LHCN-M2 (cell line): ENCODE data around the gene SOX5. TPM values are rescaled to one million over a fixed set of nuclear protein-coding genes. Genes with fewer than 3 reads are reported as not detected.

Source experiments
- DNase-seq: peaks from one replicate; pipeline ENCODE4 v3.0.0-alpha.2; 2012; ENCODE audit warnings: low read depth
- total RNA-seq: library from RNA; depleted of rRNA; stranded (reverse); fragments of >200 nt; gene quantifications from 2 replicates; pipeline ENCODE4 v1.2.3, GENCODE V29; 2014

SOX5 gene
- total RNA-seq, 1 experiment from 2014 or later: 2.4 TPM

DNA sequence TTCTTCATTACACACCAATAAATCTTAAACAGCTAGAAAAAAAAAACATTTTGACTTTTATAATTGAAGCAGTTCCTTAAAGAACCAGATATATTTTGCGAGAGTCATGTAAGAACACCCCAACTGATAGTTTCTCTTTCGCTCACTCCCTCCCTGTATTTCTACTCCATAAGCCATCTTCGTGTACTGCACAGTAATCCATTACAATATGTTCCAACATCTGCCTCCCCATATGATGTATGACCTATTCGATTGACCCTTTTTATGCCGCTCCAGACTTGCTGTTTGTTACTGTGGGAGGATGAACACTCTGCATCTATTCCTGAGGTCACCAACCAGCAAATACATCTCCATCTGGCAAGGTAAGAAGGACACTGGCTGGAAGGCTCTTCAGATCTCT is 331.7 kb downstream of the SOX5 start:
- no peak for DNase-seq

GRCh38 chr12:23614280-23614679 is 335.2 kb downstream of the SOX5 start:
- DNase-seq: no peak

- no peak for DNase-seq
Measured at GRCh38 chr12:23611320-23611719, 338.1 kb downstream of the SOX5 start.

GRCh38 chr12:23600919-23601318 is 348.6 kb downstream of the SOX5 start:
- no peak for DNase-seq

- DNase-seq: no peak
Measured at GRCh38 chr12:23596568-23596967, 352.9 kb downstream of the SOX5 start.

DNA sequence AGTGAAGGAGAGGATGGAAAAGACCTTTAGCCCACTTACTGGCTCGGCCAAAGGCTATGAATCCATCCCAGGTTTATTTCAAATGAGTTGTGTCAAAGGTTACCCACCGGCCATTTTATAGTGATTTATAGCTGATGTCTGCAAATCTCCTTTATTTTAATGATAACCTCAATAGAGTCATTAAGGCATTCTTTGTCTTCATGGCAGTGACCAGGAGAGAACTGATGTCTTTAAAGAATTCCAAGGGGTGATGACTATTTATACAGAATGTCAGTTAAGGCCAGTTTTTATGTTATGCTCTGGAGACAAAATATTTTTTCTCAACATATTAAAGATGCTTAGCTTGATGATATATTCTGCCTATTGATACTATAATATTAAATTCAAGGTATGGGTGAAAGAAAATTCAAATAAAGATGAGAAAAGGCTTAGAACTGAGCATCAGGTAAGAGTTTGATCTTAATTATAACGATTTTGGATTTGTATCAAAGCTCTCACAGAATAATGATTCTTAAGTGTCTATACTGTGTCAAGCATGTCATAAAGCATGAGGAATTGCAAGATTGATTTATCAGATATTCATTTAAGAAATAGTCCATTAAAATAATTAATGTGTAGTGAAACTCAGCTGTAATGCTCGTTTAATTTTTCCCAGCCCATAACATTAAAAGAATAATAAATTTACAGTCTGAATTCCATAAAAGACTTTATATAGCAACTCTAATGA is 361.5 kb downstream of the SOX5 start:
- no peak for DNase-seq

- no peak for DNase-seq
Measured at GRCh38 chr12:23585782-23586163, 363.7 kb downstream of the SOX5 start.

- DNase-seq: no peak
Measured at GRCh38 chr12:23585156-23585781, 364.2 kb downstream of the SOX5 start.

DNA sequence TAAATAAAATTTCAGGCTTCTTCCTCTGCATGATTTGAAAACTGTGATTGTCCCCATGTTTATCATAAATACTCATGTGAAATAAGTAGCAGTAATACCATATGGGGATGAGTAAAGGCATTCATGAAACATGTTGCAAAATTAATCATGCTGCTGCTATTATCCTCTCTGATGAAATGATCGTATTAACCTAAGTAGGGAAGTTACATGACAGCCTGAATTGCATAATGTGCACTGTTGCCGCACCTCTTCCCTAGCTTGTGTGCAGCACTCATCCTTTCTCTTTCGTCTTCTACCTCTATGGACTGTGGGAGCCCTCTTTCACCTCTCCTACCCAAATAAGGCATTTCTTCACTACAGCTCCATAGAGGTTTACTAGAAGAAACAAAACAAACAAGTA is 367.6 kb downstream of the SOX5 start:
- no peak for DNase-seq

DNA sequence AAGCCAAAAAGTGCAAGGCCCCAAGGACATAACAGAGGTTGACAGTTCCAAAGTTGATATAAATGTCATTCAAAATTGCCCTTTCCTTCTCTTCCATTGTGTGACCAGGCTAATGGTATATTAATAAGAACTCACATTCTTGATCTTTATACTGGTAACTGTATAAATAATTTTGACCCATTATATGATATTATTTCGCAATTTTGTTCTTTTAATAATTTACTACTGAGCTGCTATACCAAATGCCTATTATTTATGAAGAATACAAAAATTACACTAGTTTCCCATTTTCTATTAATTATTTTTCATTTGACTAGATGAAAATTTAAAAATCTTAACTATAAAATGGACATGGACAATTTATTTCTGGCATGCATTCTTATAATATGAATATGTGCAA is 370.2 kb downstream of the SOX5 start:
- no peak for DNase-seq

DNA sequence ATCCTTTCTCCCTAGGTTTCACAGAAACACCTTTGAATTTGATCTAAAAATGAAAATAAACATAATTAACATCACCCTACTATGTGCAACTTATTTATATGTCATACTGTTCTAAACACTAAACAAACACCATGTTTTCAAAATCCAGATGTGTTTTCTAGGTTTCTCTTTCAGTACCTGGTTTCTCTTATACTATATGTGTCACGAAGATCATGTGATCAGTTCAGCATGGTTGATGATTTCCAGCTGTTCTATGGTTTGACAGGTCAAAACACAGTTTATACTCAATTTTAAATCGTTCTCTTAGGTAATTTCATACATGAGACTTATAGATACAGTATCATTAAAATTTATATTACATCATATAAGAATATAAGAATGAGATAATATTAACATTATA is 373.1 kb downstream of the SOX5 start:
- DNase-seq: no peak

GRCh38 chr12:23569356-23569755 is 380.1 kb downstream of the SOX5 start:
- DNase-seq: no peak

DNA sequence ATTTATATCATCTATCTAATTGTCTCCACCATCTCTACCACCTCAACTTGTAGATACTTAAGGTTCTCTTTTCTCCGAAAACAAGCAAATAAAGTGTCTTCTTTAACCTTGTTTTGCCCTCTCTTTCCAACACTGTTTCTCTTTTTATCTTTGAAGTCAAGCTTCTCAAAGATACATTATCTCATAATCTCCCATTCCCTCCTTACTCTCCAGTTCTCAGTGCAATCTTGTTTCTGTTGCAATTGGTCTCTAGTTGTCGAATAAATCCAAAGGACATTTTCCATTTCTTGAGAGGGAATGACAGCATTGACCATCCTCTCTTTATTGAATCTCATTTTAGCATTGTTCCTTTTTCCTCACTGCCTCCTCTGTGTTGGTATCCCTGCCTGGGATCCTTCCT is 383.3 kb downstream of the SOX5 start:
- DNase-seq: no peak

GRCh38 chr12:23564451-23565152 is 384.9 kb downstream of the SOX5 start:
- DNase-seq: no peak

DNA sequence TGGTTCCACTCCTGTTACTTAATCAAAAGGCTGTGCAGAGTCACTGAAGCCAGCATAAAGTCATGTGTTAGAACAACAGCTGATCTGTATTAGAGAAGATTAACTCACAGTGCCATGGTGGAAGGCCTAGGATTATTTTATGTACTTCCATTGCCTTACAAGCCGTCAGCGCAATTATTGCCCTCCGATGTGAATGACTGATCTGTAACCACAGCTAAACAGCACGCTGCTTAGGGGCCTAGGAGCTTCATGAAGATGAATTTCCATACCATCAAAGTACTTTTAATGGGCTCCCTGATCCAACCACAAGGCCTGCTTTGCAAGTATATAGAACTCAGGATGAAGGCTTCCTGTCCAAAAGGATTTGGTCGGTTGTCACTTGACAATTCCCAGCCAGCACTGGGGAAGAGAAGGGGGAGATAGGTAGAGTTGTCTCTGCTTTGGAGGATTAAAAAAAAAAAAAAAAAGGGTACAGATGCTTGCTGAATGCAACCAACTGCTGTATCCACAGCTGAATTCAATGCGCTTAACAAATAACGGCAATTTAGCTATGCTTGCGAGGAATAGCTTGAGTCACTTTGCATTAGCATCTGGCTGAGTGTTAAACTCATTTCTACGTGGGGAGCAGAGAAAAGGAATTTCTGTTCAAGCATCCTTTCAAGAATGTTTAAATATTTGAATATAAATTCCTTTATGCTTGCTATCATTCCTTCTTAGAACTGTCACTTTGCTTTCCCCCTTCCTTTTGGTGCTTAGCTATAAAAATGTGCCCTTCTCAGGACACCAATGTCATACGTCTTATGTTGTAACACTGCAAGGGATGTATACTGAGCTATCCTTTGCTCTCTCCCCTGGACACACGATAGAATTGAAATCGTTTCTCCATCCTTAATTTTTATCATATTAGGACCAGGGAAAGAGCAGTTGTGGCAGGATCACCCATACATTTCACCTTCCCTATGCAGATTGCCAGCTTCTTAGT is 387.8 kb downstream of the SOX5 start:
- no peak for DNase-seq

DNA sequence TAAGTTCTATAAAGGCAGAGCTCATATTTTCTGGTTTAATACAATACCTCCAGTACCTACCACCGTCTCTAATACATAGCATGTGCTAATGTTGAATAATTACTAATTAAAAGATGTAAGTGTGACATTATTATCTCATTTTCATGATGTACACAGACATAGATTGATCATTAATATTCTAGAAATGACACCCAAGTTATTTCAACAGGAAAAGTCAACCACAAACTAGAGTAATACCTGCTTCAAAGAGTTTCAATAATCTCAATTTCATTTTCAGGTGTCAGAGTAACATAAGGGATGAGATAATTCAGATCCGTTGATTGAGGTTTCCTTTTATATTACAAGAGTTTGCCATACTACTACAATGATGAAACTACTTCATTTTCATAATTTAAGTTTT is 388.9 kb downstream of the SOX5 start:
- DNase-seq: no peak

DNA sequence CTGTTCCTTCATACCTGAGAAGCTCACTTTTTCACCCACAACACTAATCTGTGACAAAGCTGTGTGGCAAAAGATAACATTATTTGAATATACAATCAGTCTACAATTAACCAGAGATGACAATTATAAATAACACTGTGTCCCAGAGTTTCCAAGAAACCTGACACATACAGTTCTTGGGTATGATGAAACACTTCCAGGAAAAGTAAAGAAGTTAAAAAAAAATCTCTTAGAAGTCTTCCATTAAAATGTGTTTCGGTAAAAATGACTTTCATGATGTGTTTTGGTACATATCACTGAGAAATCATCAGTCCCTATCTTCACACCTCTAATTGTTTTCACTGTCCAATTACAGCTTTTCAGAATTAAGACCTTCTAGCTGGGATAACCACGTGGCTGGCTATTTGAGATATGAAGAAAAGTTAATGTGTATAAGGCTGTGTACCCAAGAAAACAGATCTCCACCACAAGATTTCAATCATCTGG is 390.2 kb downstream of the SOX5 start:
- DNase-seq: no peak

GRCh38 chr12:23556661-23557060 is 392.8 kb downstream of the SOX5 start:
- DNase-seq: no peak

DNA sequence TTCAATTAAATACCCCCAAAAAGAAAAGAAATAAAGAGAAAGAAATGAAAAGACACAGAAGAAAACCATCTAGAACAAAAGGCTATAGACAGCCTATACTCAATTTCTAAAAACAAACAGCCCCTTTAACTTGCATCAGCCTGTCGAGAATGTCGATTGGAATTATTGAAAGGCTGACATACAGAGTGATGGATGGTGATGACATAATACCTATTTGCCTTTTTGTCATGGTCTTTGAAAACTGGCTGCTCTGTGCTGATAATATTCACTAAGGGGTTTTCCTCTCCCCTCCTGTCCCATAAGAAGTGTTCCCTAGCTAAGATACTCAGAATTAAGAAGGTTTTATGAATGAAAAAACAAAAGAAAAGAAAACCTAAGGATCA is 393.7 kb downstream of the SOX5 start:
- DNase-seq: no peak

DNA sequence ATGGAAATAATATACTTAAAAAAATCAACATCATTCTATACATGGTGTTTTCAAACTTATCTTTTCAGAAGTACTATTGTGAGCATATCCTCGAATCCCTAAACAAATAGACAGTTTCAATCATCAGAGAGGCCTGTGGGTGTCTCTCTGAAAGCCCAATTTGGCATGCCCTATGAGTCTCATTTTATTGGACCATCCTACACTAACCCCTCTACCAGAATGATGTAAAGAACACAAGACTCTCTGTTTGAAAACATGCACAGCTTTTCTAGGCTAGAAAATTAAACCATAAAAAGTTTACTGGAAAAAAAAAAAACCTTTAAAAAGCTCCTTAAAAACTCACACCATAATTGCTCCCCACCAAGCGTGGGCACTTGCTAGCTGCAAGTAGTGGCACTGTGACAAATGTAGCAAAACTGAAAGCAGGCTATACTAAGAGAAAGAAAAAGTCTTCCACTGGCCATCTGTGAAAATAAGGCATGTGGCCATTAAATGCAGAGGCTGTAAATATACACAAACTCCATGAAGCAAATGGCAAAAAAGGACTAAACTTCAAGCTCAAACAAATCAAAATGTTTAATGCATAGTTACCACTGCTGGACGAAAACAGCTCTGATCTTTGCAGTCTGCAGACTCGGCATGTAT is 394.2 kb downstream of the SOX5 start:
- no peak for DNase-seq

- DNase-seq: no peak
Measured at GRCh38 chr12:23552417-23552816, 397.1 kb downstream of the SOX5 start.
